Prostate gland (tissue), 2 donors: Measurements from ENCODE around the gene MORN3. TPM values are rescaled to one million over a fixed set of nuclear protein-coding genes. Genes with fewer than 3 reads are reported as not detected.
"Not testable (repeated sequence)": the region's sequence is repeated elsewhere in the genome, so short reads cannot be mapped to it uniquely, and the experiment has no call there.

Experiments
- DNase-seq: peaks from one replicate; pipeline ENCODE4 v3.0.0-alpha.2; 2019; ENCODE audit warnings: low spot score
- H3K27ac ChIP-seq, 2 donors: fragments of 200-600 bp; sonication (generic); 2 replicates each; pipeline ENCODE4 v1.5.1; 2017 to 2019
- H3K27me3 ChIP-seq: fragments of 200-600 bp; sonication (generic); replicated peaks from 2 replicates; pipeline ENCODE4 v1.5.1; 2019; ENCODE audit not compliant: insufficient read depth
- H3K36me3 ChIP-seq, 2 donors: fragments of 200-600 bp; sonication (generic); 1 replicate in 1 of 2; 2 replicates in 1 of 2; pipeline versions ENCODE4 v1.5.1 to v1.8.1; 2017 to 2019
- H3K4me1 ChIP-seq: fragments of 200-600 bp; sonication (generic); replicated peaks from 2 replicates; pipeline ENCODE4 v1.5.1; 2019
- H3K4me3 ChIP-seq, 2 donors: fragments of 200-600 bp; sonication (generic); 2 replicates each; pipeline ENCODE4 v1.5.1; 2017 to 2019
- H3K9me3 ChIP-seq: fragments of 200-600 bp; sonication (generic); 2 replicates; pipeline ENCODE4 v1.5.1; 2017
- CTCF ChIP-seq, 4 experiments: fragments of 200-600 bp in 2 of 4; fragments of 450-650 bp in 2 of 4; sonication (generic) in 2 of 4; IDR thresholded peaks; 1 replicate in 3 of 4; 2 replicates in 1 of 4; pipeline ENCODE4 v1.5.1; 2016 to 2019; ENCODE audit warnings: antibody characterized with exemption in 4 of 4, mild to moderate bottlenecking in 2 of 4, moderate library complexity in 2 of 4
- POLR2A ChIP-seq: fragments of 450-650 bp; IDR thresholded peaks from one replicate; pipeline ENCODE4 v1.6.1; 2016; ENCODE audit warnings: antibody characterized with exemption, mild to moderate bottlenecking
- POLR2AphosphoS5 ChIP-seq: sonication (generic); formaldehyde crosslinking; IDR thresholded peaks from one replicate; pipeline ENCODE4 v1.6.1; 2017; ENCODE audit warnings: antibody characterized with exemption
- WGBS: methylation state at CpG from one replicate; pipeline ENCODE4 v1.1.5; 2018; 5-methylcytosine and 5-hydroxymethylcytosine counted together
- intact Hi-C: fragments of 100-400 bp; cut with DNase I; formaldehyde crosslinking; loops from one replicate; pipeline ENCODE4 v1.14.2; 2022
- total RNA-seq, 2 donors: library from RNA; depleted of rRNA; stranded (reverse); fragments of >200 nt; gene quantifications; one replicate each; pipeline ENCODE4 v1.1.0, GENCODE V29; 2016

MORN3 gene
- total RNA-seq, 2 donors from 2014 or later: 1.5 TPM; not detected in 1

GRCh38 chr12:121711361-121712189 lies 42.1 kb upstream of the MORN3 start:
- Histone ChIP-seq H3K27ac (peak overlapping the region; percentile 81 to 82), H3K9me3 (no peaks in the 10 kb centered on the region), H3K4me1 (peaks cover 4% of the 10 kb centered on the region), H3K4me3 (peak overlapping the region; percentile 80 to 97), H3K27me3 (no peaks in the 10 kb centered on the region), H3K36me3 (no peaks in the 10 kb centered on the region)
- TF ChIP-seq POLR2A: no peak
- no peak for TF ChIP-seq CTCF (IDR thresholded peaks at IDR 0.05)
- TF ChIP-seq POLR2AphosphoS5: no peak
- 64% methylated on average over 24 of the region's 24 CpGs for WGBS
- intact Hi-C loops: no loop called here
- DNase-seq: no peak

DNA sequence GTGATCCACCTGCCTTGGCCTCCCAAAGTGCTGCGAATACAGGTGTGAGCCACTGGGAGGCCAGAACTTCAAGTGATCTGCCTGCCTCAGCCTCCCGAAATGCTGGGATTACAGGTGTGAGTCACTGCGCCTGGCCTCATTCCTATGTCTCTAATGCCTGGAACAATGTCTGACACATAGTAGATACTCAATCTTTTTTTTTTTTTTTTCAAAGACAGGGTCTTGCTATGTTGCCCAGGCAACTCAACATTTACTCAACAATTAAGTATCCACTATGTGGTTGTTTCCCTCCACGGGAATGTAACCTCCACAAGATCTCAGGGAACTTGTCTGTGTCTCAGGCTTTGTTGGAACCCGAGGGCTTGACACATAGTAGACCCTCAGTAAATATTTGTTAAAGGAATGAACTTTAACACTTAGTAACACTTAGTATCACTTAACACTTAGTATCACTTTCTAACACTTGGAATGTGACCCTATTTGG lies 40.1 kb upstream of the MORN3 start:
- Histone ChIP-seq H3K27ac (no peak overlapping the region), H3K27me3 (no peaks in the 10 kb centered on the region), H3K4me3 (no peak overlapping the region), H3K36me3 (no peaks in the 10 kb centered on the region), H3K9me3 (no peaks in the 10 kb centered on the region), H3K4me1 (peaks cover 4% of the 10 kb centered on the region)
- TF ChIP-seq POLR2A (no peak), POLR2AphosphoS5 (no peak), CTCF (IDR thresholded peaks at IDR 0.05) (no peak)
- 79% methylated on average over 5 of the region's 5 CpGs for WGBS
- intact Hi-C loops: no loop called here
- no peak for DNase-seq

DNA sequence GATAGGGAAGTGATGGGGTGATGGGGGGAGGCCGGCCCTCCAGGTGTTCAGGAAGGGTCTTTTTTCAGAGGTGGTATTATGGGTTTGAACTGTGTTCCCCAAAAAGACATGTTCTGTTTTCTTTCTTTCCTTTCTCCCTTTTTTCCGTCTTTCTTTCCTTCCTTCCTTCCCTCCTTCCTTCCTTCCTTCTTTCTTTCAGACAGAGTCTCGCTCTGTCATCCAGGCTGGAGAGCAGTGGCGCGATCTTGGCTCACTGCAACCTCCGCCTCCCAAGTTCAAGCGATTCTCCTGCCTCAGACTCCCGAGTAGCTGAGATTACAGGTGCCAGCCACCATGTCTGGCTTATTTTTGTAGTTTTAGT lies 39.6 kb upstream of the MORN3 start:
- H3K4me1 ChIP-seq, H3K36me3 ChIP-seq, H3K27ac ChIP-seq, intact Hi-C loops, H3K27me3 ChIP-seq, H3K9me3 ChIP-seq, H3K4me3 ChIP-seq, DNase-seq: not testable (repeated sequence)
- WGBS: 90% methylated on average over 8 of the region's 8 CpGs

- Histone ChIP-seq H3K27me3 (no peaks in the 10 kb centered on the region), H3K4me3 (no peak overlapping the region), H3K9me3 (no peaks in the 10 kb centered on the region), H3K4me1 (peaks cover 2% of the 10 kb centered on the region), H3K27ac (no peak overlapping the region), H3K36me3 (no peaks in the 10 kb centered on the region)
- no peak for DNase-seq
- intact Hi-C loops: no loop called here
- WGBS: 79% methylated on average over 7 of the region's 7 CpGs
- TF ChIP-seq POLR2A (no peak), CTCF (IDR thresholded peaks at IDR 0.05) (no peak), POLR2AphosphoS5 (no peak)
Observed at GRCh38 chr12:121708313-121709063, 39.0 kb upstream of the MORN3 start.

DNA sequence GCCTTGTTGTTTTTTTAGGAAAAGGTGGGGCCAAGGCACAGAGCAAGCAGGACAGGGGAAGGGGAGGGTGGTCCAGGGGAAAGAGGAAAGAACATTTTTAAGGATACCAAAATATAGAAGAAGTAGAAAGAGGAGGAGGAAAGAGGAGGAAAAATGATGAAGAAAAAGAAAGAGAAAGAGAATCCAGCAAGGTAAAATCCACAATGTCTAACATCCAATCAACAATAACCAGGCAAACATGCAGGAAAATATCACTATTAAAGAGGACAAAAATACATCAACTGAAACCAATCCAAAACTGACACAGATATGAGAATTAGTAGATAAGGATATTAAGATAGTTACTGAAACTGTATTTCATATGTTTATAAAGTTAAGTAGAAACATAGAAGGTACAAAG lies 36.1 kb upstream of the MORN3 start:
- intact Hi-C loops: no loop called here
- Histone ChIP-seq H3K36me3 (no peaks in the 10 kb centered on the region), H3K27me3 (no peaks in the 10 kb centered on the region), H3K27ac (no peak overlapping the region), H3K4me3 (no peak overlapping the region), H3K9me3 (no peaks in the 10 kb centered on the region), H3K4me1 (no peaks in the 10 kb centered on the region)
- TF ChIP-seq POLR2A (no peak), CTCF (IDR thresholded peaks at IDR 0.05) (no peak), POLR2AphosphoS5 (no peak)
- no peak for DNase-seq
